ENCODE data around the gene CALHM6. TPM values are rescaled to one million over a fixed set of nuclear protein-coding genes. Genes with fewer than 3 reads are reported as not detected.

The CALHM6 gene
- not detected in 5 replicates for total RNA-seq (2022; extraction: Qiagen RNA extraction; ENCODE audit: low read depth)

DNA sequence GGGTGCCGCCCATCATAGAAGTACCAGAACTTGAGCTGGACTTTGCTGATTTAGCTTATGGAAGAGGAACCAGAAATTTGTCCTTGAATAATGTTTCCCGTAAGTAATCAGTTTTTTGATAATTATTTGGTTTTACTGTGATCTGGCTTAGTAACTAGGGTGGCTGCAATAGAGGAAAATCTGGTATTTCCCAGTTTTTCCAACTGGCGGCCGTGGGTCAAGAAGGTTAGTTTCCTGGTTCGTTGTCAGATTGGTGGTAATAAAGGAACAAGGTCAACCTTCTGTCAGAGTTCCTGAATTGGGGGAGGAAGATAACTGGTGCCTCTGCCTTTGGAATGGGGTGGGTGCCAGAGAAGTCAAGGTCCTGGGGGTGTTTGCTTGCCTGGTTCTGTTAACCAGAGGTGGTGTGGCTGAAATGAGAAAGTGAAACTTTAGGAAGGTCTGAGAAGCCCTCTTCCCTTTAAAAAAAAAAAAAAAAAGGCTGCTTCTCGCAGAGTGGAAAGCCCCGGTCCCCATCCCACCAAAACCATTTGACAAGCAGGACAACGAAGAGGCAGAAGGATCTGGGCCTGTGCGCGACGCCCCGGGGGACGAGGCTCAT lies at the start of gene CALHM6:
CALHM6 (plus strand) TSS at position 45 of the 601 bp plus-strand sequence; CDS start at position 600, 555 bp downstream.

DNA sequence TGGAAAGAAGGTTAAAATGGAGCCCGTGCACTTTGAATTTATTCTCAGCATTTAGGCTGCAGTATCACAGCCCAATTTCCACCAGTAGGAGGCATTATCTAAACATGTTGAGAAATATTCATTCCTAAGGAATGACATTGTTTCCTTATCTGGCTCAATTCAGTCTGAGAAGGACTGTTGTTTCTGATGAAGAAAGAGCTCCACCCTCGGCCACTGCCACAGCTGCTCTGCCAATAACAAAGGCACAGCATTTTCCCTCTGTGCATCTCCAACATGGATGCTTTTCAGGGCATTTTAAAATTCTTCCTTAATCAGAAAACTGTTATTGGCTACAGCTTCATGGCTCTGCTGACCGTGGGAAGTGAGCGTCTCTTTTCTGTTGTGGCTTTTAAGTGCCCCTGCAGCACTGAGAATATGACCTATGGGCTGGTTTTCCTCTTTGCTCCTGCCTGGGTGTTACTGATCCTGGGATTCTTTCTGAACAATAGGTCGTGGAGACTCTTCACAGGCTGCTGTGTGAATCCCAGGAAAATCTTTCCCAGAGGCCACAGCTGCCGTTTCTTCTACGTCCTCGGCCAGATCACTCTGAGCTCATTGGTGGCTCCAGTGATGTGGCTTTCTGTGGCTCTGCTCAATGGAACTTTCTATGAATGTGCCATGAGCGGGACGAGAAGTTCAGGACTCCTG lies 50.4 kb downstream of the CALHM6 start, which contains the start of gene CALHM5:
CALHM5 (plus strand) TSS at position 216 of the 687 bp plus-strand sequence; CDS start at position 274, 58 bp downstream.

Other genes with a start within 250 kb of the CALHM6 start
- gene TSPYL4, start 207.3 kb upstream of the CALHM6 start, total RNA-seq (2022; extraction: Qiagen RNA extraction; ENCODE audit: low read depth), result 2.4 to 3.5 TPM (median 3.1 TPM) in 5 replicates
- gene TSPYL1, start 181.4 kb upstream of the CALHM6 start, total RNA-seq (2022; extraction: Qiagen RNA extraction; ENCODE audit: low read depth), result 27.8 to 34.7 TPM (median 29.4 TPM) in 5 replicates
- gene DSE, start 90.4 kb upstream of the CALHM6 start, total RNA-seq (2022; extraction: Qiagen RNA extraction; ENCODE audit: low read depth), result 15.5 to 19.1 TPM (median 18.5 TPM) in 5 replicates
- 0.05 to 0.08 TPM (median 0.06 TPM) in 5 replicates for gene CALHM5, start 50.3 kb downstream of the CALHM6 start, total RNA-seq (2022; extraction: Qiagen RNA extraction; ENCODE audit: low read depth)
- not detected in 5 replicates for gene TRAPPC3L, start 84.3 kb downstream of the CALHM6 start, total RNA-seq (2022; extraction: Qiagen RNA extraction; ENCODE audit: low read depth)
- not detected in 5 replicates for gene CALHM4, start 92.4 kb downstream of the CALHM6 start, total RNA-seq (2022; extraction: Qiagen RNA extraction; ENCODE audit: low read depth)
- gene RWDD1, start 110.1 kb downstream of the CALHM6 start, total RNA-seq (2022; extraction: Qiagen RNA extraction; ENCODE audit: low read depth), result 25.8 to 39.2 TPM (median 34.3 TPM) in 5 replicates
- gene RSPH4A, start 155.1 kb downstream of the CALHM6 start, total RNA-seq (2022; extraction: Qiagen RNA extraction; ENCODE audit: low read depth), result 0.09 to 0.29 TPM (median 0.23 TPM) in 5 replicates
- 5.9 to 7.5 TPM (median 6.4 TPM) in 5 replicates for gene ZUP1, start 207.4 kb downstream of the CALHM6 start, total RNA-seq (2022; extraction: Qiagen RNA extraction; ENCODE audit: low read depth)
- gene KPNA5, start 219.8 kb downstream of the CALHM6 start, total RNA-seq (2022; extraction: Qiagen RNA extraction; ENCODE audit: low read depth), result 1.1 to 2.9 TPM (median 1.3 TPM) in 5 replicates

All from A549 treated with CpdA at 1 μM for 4 hours (cell line).